Measurements from ENCODE around the gene TP53I11.

Gene TP53I11

GRCh38 chr11:44952500-44953260, 2.0 kb upstream of the TP53I11 start:
- Mint-ChIP-seq H3K27ac (no peak overlapping the region), H3K36me3 (no peaks in the 10 kb centered on the region), H3K4me1 (peaks cover 41% of the 10 kb centered on the region), H3K9me3 (no peaks in the 10 kb centered on the region), H3K4me3 (no peak overlapping the region)
- no peak for ATAC-seq
- DNase-seq (ENCODE audit: low spot score in 2 of 2), result no peak

GRCh38 chr11:44952082-44952481, 1.4 kb upstream of the TP53I11 start:
- DNase-seq (ENCODE audit: low spot score in 2 of 2), result no peak
- Mint-ChIP-seq H3K4me1 (peaks cover 47% of the 10 kb centered on the region), H3K9me3 (no peaks in the 10 kb centered on the region), H3K36me3 (no peaks in the 10 kb centered on the region), H3K4me3 (no peak overlapping the region), H3K27ac (no peak overlapping the region)
- ATAC-seq, result no peak

GRCh38 chr11:44950031-44950624, 555 bp downstream of the TP53I11 start:
- no peaks in the 10 kb centered on the region for H3K9me3 Mint-ChIP-seq
- peak overlapping the region; percentile 78 for H3K4me3 Mint-ChIP-seq
- ATAC-seq, result peak; percentile 22
- no peaks in the 10 kb centered on the region for H3K36me3 Mint-ChIP-seq
- peak; percentile 32 to 71 for DNase-seq (ENCODE audit: low spot score in 2 of 2)
- H3K4me1 Mint-ChIP-seq, result peaks cover 53% of the 10 kb centered on the region
- peak overlapping the region; percentile 65 for H3K27ac Mint-ChIP-seq

GRCh38 chr11:44949160-44950030, 1.3 kb downstream of the TP53I11 start:
- peak overlapping the region; percentile 68 for H3K27ac Mint-ChIP-seq
- peak; percentile 13 to 77 for DNase-seq (ENCODE audit: low spot score in 2 of 2)
- H3K36me3 Mint-ChIP-seq, result no peaks in the 10 kb centered on the region
- ATAC-seq, result peak; percentile 51
- peak overlapping the region; percentile 78 for H3K4me3 Mint-ChIP-seq
- H3K4me1 Mint-ChIP-seq, result peaks cover 53% of the 10 kb centered on the region
- H3K9me3 Mint-ChIP-seq, result no peaks in the 10 kb centered on the region

- ATAC-seq (no peak), DNase-seq (ENCODE audit: low spot score in 2 of 2) (no peak)
- no peaks in the 10 kb centered on the region for H3K9me3 Mint-ChIP-seq
- H3K27ac Mint-ChIP-seq, result no peak overlapping the region
- peaks cover 1% of the 10 kb centered on the region for H3K36me3 Mint-ChIP-seq
- H3K4me3 Mint-ChIP-seq, result peak overlapping the region; percentile 78
- peaks cover 61% of the 10 kb centered on the region for H3K4me1 Mint-ChIP-seq
Observed at GRCh38 chr11:44948155-44948554, 2.5 kb downstream of the TP53I11 start.

- Mint-ChIP-seq H3K4me1 (peaks cover 71% of the 10 kb centered on the region), H3K36me3 (peaks cover 8% of the 10 kb centered on the region), H3K4me3 (no peak overlapping the region), H3K9me3 (no peaks in the 10 kb centered on the region), H3K27ac (no peak overlapping the region)
- ATAC-seq, result no peak
- no peak for DNase-seq (ENCODE audit: low spot score in 2 of 2)
Observed at GRCh38 chr11:44947114-44947513, 3.6 kb downstream of the TP53I11 start.

- ATAC-seq (no peak), DNase-seq (ENCODE audit: low spot score in 2 of 2) (no peak)
- peaks cover 12% of the 10 kb centered on the region for H3K36me3 Mint-ChIP-seq
- no peak overlapping the region for H3K27ac Mint-ChIP-seq
- no peaks in the 10 kb centered on the region for H3K9me3 Mint-ChIP-seq
- peaks cover 73% of the 10 kb centered on the region for H3K4me1 Mint-ChIP-seq
- H3K4me3 Mint-ChIP-seq, result no peak overlapping the region
Observed at GRCh38 chr11:44946263-44946662, 4.4 kb downstream of the TP53I11 start.

GRCh38 chr11:44945666-44946065, 5.0 kb downstream of the TP53I11 start:
- Mint-ChIP-seq H3K9me3 (no peaks in the 10 kb centered on the region), H3K36me3 (peaks cover 12% of the 10 kb centered on the region), H3K27ac (no peak overlapping the region), H3K4me1 (peaks cover 77% of the 10 kb centered on the region), H3K4me3 (no peak overlapping the region)
- DNase-seq (ENCODE audit: low spot score in 2 of 2), result no peak
- ATAC-seq, result no peak

GRCh38 chr11:44944853-44945235, 5.8 kb downstream of the TP53I11 start:
- peaks cover 12% of the 10 kb centered on the region for H3K36me3 Mint-ChIP-seq
- peaks cover 85% of the 10 kb centered on the region for H3K4me1 Mint-ChIP-seq
- no peaks in the 10 kb centered on the region for H3K9me3 Mint-ChIP-seq

GRCh38 chr11:44944181-44944852, 6.4 kb downstream of the TP53I11 start:
- DNase-seq (ENCODE audit: low spot score in 2 of 2) (no peak), ATAC-seq (no peak)
- Mint-ChIP-seq H3K4me3 (no peak overlapping the region), H3K9me3 (no peaks in the 10 kb centered on the region), H3K36me3 (peaks cover 12% of the 10 kb centered on the region), H3K27ac (peak overlapping the region; percentile 92), H3K4me1 (peaks cover 86% of the 10 kb centered on the region)

More at GRCh38 chr11:44944853-44945235, 5.8 kb downstream of the TP53I11 start:
- no peak overlapping the region for H3K4me3 Mint-ChIP-seq
- ATAC-seq, result no peak
- H3K27ac Mint-ChIP-seq, result peak overlapping the region; percentile 14
- DNase-seq (ENCODE audit: low spot score in 2 of 2), result no peak

GRCh38 chr11:44943696-44944095, 7.0 kb downstream of the TP53I11 start:
- peaks cover 80% of the 10 kb centered on the region for H3K4me1 Mint-ChIP-seq
- peak overlapping the region; percentile 92 for H3K27ac Mint-ChIP-seq
- H3K9me3 Mint-ChIP-seq, result no peaks in the 10 kb centered on the region
- ATAC-seq, result no peak
- DNase-seq (ENCODE audit: low spot score in 2 of 2), result no peak
- H3K36me3 Mint-ChIP-seq, result peaks cover 12% of the 10 kb centered on the region
- peak overlapping the region; percentile 28 for H3K4me3 Mint-ChIP-seq

- peak overlapping the region; percentile 28 for H3K4me3 Mint-ChIP-seq
- peaks cover 74% of the 10 kb centered on the region for H3K4me1 Mint-ChIP-seq
Observed at GRCh38 chr11:44943118-44943517, 7.6 kb downstream of the TP53I11 start.

GRCh38 chr11:44942029-44942955, 8.4 kb downstream of the TP53I11 start:
- Mint-ChIP-seq H3K27ac (peak overlapping the region; percentile 92), H3K4me1 (peaks cover 66% of the 10 kb centered on the region), H3K4me3 (peak overlapping the region; percentile 28), H3K36me3 (peaks cover 12% of the 10 kb centered on the region), H3K9me3 (no peaks in the 10 kb centered on the region)
- ATAC-seq, result no peak
- no peak for DNase-seq (ENCODE audit: low spot score in 2 of 2)

More at GRCh38 chr11:44943118-44943517, 7.6 kb downstream of the TP53I11 start:
- Mint-ChIP-seq H3K9me3 (no peaks in the 10 kb centered on the region), H3K27ac (peak overlapping the region; percentile 92), H3K36me3 (peaks cover 12% of the 10 kb centered on the region)
- ATAC-seq (peak; percentile 76), DNase-seq (ENCODE audit: low spot score in 2 of 2) (no peak)
